Measurements from ENCODE around the gene MCOLN1.

- TF ChIP-seq PATZ1 (CRISPR knock-in tag; IDR thresholded peaks at IDR 0.05; ENCODE audit: borderline replicate concordance) (no peak), CSDC2 (CRISPR knock-in tag; IDR thresholded peaks at IDR 0.05) (no peak)
Observed at GRCh38 chr19:7478843-7479227, 43.6 kb upstream of the MCOLN1 start.
